GM12878 (cell line): ENCODE results near the gene PACS1. TPM values are rescaled to one million over a fixed set of nuclear protein-coding genes. Genes with fewer than 3 reads are reported as not detected.
A peak's percentile ranks its signal among the peaks of the same experiment; 100 is the strongest.

ENCODE experiments used
- CBX3 ChIP-seq: fragments of 200-600 bp; sonication (generic); IDR thresholded peaks from 2 replicates; pipeline ENCODE4 v1.6.1; 2016; ENCODE audit warnings: low read depth, borderline replicate concordance
- CHD4 ChIP-seq: fragments of 200-600 bp; sonication (generic); IDR thresholded peaks from 2 replicates; pipeline ENCODE4 v1.6.1; 2016; ENCODE audit warnings: mild to moderate bottlenecking
- EED ChIP-seq: sonication (generic); IDR thresholded peaks from 2 replicates; pipeline ENCODE4 v1.6.1; 2016; ENCODE audit warnings: antibody characterized with exemption, low read depth
- HCFC1 ChIP-seq: fragments of 150-350 bp; IDR thresholded peaks from 2 replicates; pipeline ENCODE4 v1.6.1; 2014; ENCODE audit warnings: low read length
- IKZF1 ChIP-seq: fragments of 450-650 bp; conservative IDR thresholded peaks from 2 replicates; pipeline ENCODE4 v1.6.1; 2017; ENCODE audit warnings: antibody characterized with exemption, mild to moderate bottlenecking
- MLLT1 ChIP-seq: fragments of 450-650 bp; IDR thresholded peaks from 2 replicates; pipeline ENCODE4 v1.6.1; 2016; ENCODE audit warnings: mild to moderate bottlenecking
- PAX8 ChIP-seq: fragments of 450-650 bp; IDR thresholded peaks from 2 replicates; pipeline ENCODE4 v1.6.1; 2017; ENCODE audit warnings: mild to moderate bottlenecking, moderate library complexity
- PML ChIP-seq: IDR thresholded peaks from 2 replicates; pipeline ENCODE4 v1.6.1; 2012; ENCODE audit warnings: low read length, inconsistent platforms
- RB1 ChIP-seq: fragments of 450-650 bp; formaldehyde crosslinking; IDR thresholded peaks from 2 replicates; pipeline ENCODE4 v1.6.1; 2017; ENCODE audit warnings: mild to moderate bottlenecking, borderline replicate concordance
- RCOR1 ChIP-seq: conservative IDR thresholded peaks from 2 replicates; pipeline ENCODE4 v1.6.1; 2012; ENCODE audit warnings: low read depth, low read length, improper control_type of control experiment
- STAT1 ChIP-seq: fragments of 450-650 bp; conservative IDR thresholded peaks from 2 replicates; pipeline ENCODE4 v1.6.1; 2014; ENCODE audit warnings: antibody characterized with exemption, mild to moderate bottlenecking
- SUZ12 ChIP-seq: fragments of 200-600 bp; sonication (generic); IDR thresholded peaks from one replicate; pipeline ENCODE4 v1.6.1; 2018; ENCODE audit warnings: antibody characterized with exemption, mild to moderate bottlenecking; ENCODE audit not compliant: unreplicated experiment
- WRNIP1 ChIP-seq: IDR thresholded peaks from 2 replicates; pipeline ENCODE4 v1.6.1; 2011; ENCODE audit warnings: low read depth, low read length, improper control_type of control experiment, borderline replicate concordance
- YY1 ChIP-seq: IDR thresholded peaks from 2 replicates; pipeline ENCODE4 v1.6.1; 2011; ENCODE audit warnings: low read depth, mild to moderate bottlenecking, low read length
- ZNF384 ChIP-seq: IDR thresholded peaks from 2 replicates; pipeline ENCODE4 v1.6.1; 2012; ENCODE audit warnings: low read depth, mild to moderate bottlenecking, low read length, improper control_type of control experiment, borderline replicate concordance
- polyA plus RNA-seq, 11 experiments: library from polyadenylated mRNA; depleted of rRNA in 4 of 11; unstranded in 6 of 11; stranded (reverse) in 5 of 11; fragments of >200 nt; fragmentation: Nextera tagmentation in 4 of 11; fragmentation: Illumina TruSeq in 1 of 11; extraction: Ambion mirVana in 4 of 11; extraction: Trizol in 1 of 11; gene quantifications; 1 replicate in 1 of 11; 2 replicates in 10 of 11; pipeline versions ENCODE4 v1.2.1 to v1.2.3, GENCODE V29; 2011 to 2016; ENCODE audit warnings: inconsistent platforms in 2 of 11, missing spikeins in 2 of 11, low read depth in 1 of 11
- total RNA-seq, 4 experiments: library from RNA; depleted of rRNA in 3 of 4; stranded (reverse); fragments of >200 nt in 3 of 4; fragmentation: Illumina TruSeq in 1 of 4; extraction: Trizol in 1 of 4; gene quantifications; 2 replicates each; pipeline versions ENCODE4 v1.2.1 to v1.2.3, GENCODE V29; 2013 to 2021
- TF ChIP-seq, protein P1 (sequence below): fragments of 450-650 bp; IDR thresholded peaks from 2 replicates; pipeline ENCODE4 v1.6.1; 2017; ENCODE audit warnings: mild to moderate bottlenecking, moderate library complexity
- TF ChIP-seq, protein P2 (sequence below): IDR thresholded peaks from 2 replicates; pipeline ENCODE4 v1.6.1; 2012; ENCODE audit warnings: low read depth, low read length, improper control_type of control experiment
- TF ChIP-seq, protein P3 (sequence below): fragments of 450-650 bp; IDR thresholded peaks from 2 replicates; pipeline ENCODE4 v1.6.1; 2017; ENCODE audit warnings: mild to moderate bottlenecking, moderate library complexity
- TF ChIP-seq, protein P4 (sequence below): IDR thresholded peaks from 2 replicates; pipeline ENCODE4 v1.6.1; 2011; ENCODE audit warnings: borderline replicate concordance, low read depth, mild to moderate bottlenecking, moderate library complexity, low read length; ENCODE audit not compliant: insufficient read depth, poor library complexity, severe bottlenecking

The PACS1 gene
- total and polyA plus RNA-seq, 10 of the 15 experiments (the other 5 are each of a cell fraction or from before 2014, with no cell fraction given), result 1.1 to 74.3 (median 17.9) TPM

GRCh38 chr11:66100272-66101065 lies 30.4 kb downstream of the PACS1 start (continued):
- TF ChIP-seq, protein P1, sequence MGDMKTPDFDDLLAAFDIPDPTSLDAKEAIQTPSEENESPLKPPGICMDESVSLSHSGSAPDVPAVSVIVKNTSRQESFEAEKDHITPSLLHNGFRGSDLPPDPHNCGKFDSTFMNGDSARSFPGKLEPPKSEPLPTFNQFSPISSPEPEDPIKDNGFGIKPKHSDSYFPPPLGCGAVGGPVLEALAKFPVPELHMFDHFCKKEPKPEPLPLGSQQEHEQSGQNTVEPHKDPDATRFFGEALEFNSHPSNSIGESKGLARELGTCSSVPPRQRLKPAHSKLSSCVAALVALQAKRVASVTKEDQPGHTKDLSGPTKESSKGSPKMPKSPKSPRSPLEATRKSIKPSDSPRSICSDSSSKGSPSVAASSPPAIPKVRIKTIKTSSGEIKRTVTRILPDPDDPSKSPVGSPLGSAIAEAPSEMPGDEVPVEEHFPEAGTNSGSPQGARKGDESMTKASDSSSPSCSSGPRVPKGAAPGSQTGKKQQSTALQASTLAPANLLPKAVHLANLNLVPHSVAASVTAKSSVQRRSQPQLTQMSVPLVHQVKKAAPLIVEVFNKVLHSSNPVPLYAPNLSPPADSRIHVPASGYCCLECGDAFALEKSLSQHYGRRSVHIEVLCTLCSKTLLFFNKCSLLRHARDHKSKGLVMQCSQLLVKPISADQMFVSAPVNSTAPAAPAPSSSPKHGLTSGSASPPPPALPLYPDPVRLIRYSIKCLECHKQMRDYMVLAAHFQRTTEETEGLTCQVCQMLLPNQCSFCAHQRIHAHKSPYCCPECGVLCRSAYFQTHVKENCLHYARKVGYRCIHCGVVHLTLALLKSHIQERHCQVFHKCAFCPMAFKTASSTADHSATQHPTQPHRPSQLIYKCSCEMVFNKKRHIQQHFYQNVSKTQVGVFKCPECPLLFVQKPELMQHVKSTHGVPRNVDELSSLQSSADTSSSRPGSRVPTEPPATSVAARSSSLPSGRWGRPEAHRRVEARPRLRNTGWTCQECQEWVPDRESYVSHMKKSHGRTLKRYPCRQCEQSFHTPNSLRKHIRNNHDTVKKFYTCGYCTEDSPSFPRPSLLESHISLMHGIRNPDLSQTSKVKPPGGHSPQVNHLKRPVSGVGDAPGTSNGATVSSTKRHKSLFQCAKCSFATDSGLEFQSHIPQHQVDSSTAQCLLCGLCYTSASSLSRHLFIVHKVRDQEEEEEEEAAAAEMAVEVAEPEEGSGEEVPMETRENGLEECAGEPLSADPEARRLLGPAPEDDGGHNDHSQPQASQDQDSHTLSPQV, result no peak
- TF ChIP-seq PML (no peak), HCFC1 (no peak), CHD4 (no peak), MLLT1 (peak; percentile 52), RB1 (no peak), CBX3 (no peak), SUZ12 (no peak), RCOR1 (no peak), ZNF384 (no peak), WRNIP1 (no peak), EED (peak; percentile 55; the same call in 1 of the 2 replicates), PAX8 (no peak), YY1 (peak; percentile 73; the same call in 1 of the 2 replicates), IKZF1 (peak; percentile 10; the same call in 1 of the 2 replicates), STAT1 (no peak)
- TF ChIP-seq, protein P2, sequence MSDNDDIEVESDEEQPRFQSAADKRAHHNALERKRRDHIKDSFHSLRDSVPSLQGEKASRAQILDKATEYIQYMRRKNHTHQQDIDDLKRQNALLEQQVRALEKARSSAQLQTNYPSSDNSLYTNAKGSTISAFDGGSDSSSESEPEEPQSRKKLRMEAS, result peak; percentile 45; the same call in 1 of the 2 replicates
- TF ChIP-seq, protein P3, sequence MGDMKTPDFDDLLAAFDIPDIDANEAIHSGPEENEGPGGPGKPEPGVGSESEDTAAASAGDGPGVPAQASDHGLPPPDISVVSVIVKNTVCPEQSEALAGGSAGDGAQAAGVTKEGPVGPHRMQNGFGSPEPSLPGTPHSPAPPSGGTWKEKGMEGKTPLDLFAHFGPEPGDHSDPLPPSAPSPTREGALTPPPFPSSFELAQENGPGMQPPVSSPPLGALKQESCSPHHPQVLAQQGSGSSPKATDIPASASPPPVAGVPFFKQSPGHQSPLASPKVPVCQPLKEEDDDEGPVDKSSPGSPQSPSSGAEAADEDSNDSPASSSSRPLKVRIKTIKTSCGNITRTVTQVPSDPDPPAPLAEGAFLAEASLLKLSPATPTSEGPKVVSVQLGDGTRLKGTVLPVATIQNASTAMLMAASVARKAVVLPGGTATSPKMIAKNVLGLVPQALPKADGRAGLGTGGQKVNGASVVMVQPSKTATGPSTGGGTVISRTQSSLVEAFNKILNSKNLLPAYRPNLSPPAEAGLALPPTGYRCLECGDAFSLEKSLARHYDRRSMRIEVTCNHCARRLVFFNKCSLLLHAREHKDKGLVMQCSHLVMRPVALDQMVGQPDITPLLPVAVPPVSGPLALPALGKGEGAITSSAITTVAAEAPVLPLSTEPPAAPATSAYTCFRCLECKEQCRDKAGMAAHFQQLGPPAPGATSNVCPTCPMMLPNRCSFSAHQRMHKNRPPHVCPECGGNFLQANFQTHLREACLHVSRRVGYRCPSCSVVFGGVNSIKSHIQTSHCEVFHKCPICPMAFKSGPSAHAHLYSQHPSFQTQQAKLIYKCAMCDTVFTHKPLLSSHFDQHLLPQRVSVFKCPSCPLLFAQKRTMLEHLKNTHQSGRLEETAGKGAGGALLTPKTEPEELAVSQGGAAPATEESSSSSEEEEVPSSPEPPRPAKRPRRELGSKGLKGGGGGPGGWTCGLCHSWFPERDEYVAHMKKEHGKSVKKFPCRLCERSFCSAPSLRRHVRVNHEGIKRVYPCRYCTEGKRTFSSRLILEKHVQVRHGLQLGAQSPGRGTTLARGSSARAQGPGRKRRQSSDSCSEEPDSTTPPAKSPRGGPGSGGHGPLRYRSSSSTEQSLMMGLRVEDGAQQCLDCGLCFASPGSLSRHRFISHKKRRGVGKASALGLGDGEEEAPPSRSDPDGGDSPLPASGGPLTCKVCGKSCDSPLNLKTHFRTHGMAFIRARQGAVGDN, result no peak; the same call in 1 of the 2 replicates
- TF ChIP-seq, protein P4, sequence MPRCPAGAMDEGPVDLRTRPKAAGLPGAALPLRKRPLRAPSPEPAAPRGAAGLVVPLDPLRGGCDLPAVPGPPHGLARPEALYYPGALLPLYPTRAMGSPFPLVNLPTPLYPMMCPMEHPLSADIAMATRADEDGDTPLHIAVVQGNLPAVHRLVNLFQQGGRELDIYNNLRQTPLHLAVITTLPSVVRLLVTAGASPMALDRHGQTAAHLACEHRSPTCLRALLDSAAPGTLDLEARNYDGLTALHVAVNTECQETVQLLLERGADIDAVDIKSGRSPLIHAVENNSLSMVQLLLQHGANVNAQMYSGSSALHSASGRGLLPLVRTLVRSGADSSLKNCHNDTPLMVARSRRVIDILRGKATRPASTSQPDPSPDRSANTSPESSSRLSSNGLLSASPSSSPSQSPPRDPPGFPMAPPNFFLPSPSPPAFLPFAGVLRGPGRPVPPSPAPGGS, result no peak
